ENCODE measurements around the gene ZNF580.

DNA sequence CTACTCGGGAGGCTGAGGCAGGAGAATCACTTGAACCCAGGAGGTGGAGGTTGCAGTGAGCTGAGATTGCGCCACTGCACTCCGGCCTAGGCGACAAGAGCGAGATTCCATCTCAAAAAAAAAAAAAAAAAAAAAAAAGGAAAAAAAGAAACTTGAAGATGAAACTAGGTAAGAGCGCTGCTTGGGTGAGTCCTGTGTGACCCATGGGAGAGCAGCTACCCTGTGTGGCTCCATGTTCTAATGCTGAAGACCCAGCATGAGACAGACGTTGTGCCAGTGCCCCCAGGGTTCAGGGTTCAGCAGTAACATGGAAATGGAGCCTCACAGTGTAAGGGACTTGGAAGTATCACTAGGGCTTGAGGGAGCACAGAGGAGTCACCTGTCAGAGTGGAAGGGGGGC, 22.4 kb upstream of the ZNF580 start:
- TF ChIP-seq, protein P1, sequence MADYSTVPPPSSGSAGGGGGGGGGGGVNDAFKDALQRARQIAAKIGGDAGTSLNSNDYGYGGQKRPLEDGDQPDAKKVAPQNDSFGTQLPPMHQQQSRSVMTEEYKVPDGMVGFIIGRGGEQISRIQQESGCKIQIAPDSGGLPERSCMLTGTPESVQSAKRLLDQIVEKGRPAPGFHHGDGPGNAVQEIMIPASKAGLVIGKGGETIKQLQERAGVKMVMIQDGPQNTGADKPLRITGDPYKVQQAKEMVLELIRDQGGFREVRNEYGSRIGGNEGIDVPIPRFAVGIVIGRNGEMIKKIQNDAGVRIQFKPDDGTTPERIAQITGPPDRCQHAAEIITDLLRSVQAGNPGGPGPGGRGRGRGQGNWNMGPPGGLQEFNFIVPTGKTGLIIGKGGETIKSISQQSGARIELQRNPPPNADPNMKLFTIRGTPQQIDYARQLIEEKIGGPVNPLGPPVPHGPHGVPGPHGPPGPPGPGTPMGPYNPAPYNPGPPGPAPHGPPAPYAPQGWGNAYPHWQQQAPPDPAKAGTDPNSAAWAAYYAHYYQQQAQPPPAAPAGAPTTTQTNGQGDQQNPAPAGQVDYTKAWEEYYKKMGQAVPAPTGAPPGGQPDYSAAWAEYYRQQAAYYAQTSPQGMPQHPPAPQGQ (CRISPR knock-in tag; IDR thresholded peaks at IDR 0.05; ENCODE audit: borderline replicate concordance), result no peak
- TF ChIP-seq EP300 (IDR thresholded peaks at IDR 0.05; ENCODE audit: low read depth in 2 of 2, low read length in 2 of 2) (no peak), EP300 (CRISPR knock-in tag; IDR thresholded peaks at IDR 0.05; ENCODE audit: borderline replicate concordance) (no peak), ZBTB7A (CRISPR knock-in tag; IDR thresholded peaks at IDR 0.05) (no peak), TBP (CRISPR knock-in tag; IDR thresholded peaks at IDR 0.05) (no peak), MXI1 (IDR thresholded peaks at IDR 0.05; ENCODE audit: borderline replicate concordance, low read depth, low read length) (no peak), ZBTB21 (CRISPR knock-in tag; IDR thresholded peaks at IDR 0.05) (no peak), SP1 (IDR thresholded peaks at IDR 0.05) (no peak), SP1 (CRISPR knock-in tag; IDR thresholded peaks at IDR 0.05) (no peak)
- TF ChIP-seq, protein P2, sequence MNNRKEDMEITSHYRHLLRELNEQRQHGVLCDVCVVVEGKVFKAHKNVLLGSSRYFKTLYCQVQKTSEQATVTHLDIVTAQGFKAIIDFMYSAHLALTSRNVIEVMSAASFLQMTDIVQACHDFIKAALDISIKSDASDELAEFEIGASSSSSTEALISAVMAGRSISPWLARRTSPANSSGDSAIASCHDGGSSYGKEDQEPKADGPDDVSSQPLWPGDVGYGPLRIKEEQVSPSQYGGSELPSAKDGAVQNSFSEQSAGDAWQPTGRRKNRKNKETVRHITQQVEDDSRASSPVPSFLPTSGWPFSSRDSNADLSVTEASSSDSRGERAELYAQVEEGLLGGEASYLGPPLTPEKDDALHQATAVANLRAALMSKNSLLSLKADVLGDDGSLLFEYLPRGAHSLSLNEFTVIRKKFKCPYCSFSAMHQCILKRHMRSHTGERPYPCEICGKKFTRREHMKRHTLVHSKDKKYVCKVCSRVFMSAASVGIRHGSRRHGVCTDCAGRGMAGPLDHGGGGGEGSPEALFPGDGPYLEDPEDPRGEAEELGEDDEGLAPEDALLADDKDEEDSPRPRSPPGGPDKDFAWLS (CRISPR knock-in tag; IDR thresholded peaks at IDR 0.05; ENCODE audit: borderline replicate concordance), result no peak
- TF ChIP-seq, protein P3, sequence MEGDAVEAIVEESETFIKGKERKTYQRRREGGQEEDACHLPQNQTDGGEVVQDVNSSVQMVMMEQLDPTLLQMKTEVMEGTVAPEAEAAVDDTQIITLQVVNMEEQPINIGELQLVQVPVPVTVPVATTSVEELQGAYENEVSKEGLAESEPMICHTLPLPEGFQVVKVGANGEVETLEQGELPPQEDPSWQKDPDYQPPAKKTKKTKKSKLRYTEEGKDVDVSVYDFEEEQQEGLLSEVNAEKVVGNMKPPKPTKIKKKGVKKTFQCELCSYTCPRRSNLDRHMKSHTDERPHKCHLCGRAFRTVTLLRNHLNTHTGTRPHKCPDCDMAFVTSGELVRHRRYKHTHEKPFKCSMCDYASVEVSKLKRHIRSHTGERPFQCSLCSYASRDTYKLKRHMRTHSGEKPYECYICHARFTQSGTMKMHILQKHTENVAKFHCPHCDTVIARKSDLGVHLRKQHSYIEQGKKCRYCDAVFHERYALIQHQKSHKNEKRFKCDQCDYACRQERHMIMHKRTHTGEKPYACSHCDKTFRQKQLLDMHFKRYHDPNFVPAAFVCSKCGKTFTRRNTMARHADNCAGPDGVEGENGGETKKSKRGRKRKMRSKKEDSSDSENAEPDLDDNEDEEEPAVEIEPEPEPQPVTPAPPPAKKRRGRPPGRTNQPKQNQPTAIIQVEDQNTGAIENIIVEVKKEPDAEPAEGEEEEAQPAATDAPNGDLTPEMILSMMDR (CRISPR knock-in tag; IDR thresholded peaks at IDR 0.05), result no peak
